Measurements from ENCODE around the gene TBC1D3B.
A peak's percentile ranks its signal among the peaks of the same experiment; 100 is the strongest.

The TBC1D3B gene

GRCh38 chr17:36152639-36153120 lies 23.8 kb downstream of the TBC1D3B start:
- no peak for TF ChIP-seq CTCF (conservative IDR thresholded peaks at IDR 0.05)
- no peak for TF ChIP-seq ZFX (IDR thresholded peaks at IDR 0.05)
- H3K27ac ChIP-seq, result no peak overlapping the region

GRCh38 chr17:36151891-36152638 lies 24.4 kb downstream of the TBC1D3B start:
- no peak overlapping the region for H3K27ac ChIP-seq
- TF ChIP-seq CTCF (conservative IDR thresholded peaks at IDR 0.05) (no peak), ZFX (IDR thresholded peaks at IDR 0.05) (no peak)

GRCh38 chr17:36149296-36149820 lies 27.1 kb downstream of the TBC1D3B start:
- no peak overlapping the region for H3K27ac ChIP-seq
- TF ChIP-seq ZFX (IDR thresholded peaks at IDR 0.05), result no peak
- peak; percentile 35 for TF ChIP-seq CTCF (conservative IDR thresholded peaks at IDR 0.05)

- TF ChIP-seq ZFX (IDR thresholded peaks at IDR 0.05), result no peak
- peak; percentile 99 for TF ChIP-seq CTCF (conservative IDR thresholded peaks at IDR 0.05)
- H3K27ac ChIP-seq, result no peak overlapping the region
Measured at GRCh38 chr17:36148559-36149295, 27.7 kb downstream of the TBC1D3B start.

GRCh38 chr17:36147601-36148000 lies 28.8 kb downstream of the TBC1D3B start:
- no peak for TF ChIP-seq CTCF (conservative IDR thresholded peaks at IDR 0.05)
- TF ChIP-seq ZFX (IDR thresholded peaks at IDR 0.05), result no peak
- no peak overlapping the region for H3K27ac ChIP-seq

GRCh38 chr17:36144981-36145729 lies 31.3 kb downstream of the TBC1D3B start:
- H3K27ac ChIP-seq, result no peak overlapping the region
- no peak for TF ChIP-seq ZFX (IDR thresholded peaks at IDR 0.05)
- no peak for TF ChIP-seq CTCF (conservative IDR thresholded peaks at IDR 0.05)

Measured in C4-2B (cell line).